HG03457 (cell line): ENCODE results near the gene SPR.
A peak's percentile ranks its signal among the peaks of the same experiment; 100 is the strongest.

Source experiments
- ATAC-seq: cut with Tn5 transposase; IDR thresholded peaks from one replicate; pipeline ENCODE4 v1.9.1; 2021; ENCODE audit warnings: moderate number of reproducible peaks; ENCODE audit not compliant: unreplicated experiment

SPR gene

GRCh38 chr2:72915320-72915906 lies 28.2 kb downstream of the SPR start:
- no peak for ATAC-seq

- ATAC-seq, result peak; percentile 46
These were observed 28.9 kb downstream of the SPR start for GRCh38 chr2:72915907-72916742.

- no peak for ATAC-seq
These were observed 29.5 kb downstream of the SPR start for GRCh38 chr2:72916743-72917137.

- ATAC-seq, result no peak
These were observed 30.1 kb downstream of the SPR start, which contains the start of gene EMX1 for GRCh38 chr2:72917138-72917876. Gene EMX1, plus strand, starts transcription at chr2:72917519. Its CDS starts 334 bp downstream, at chr2:72917853.

- no peak for ATAC-seq
These were observed 30.8 kb downstream of the SPR start for GRCh38 chr2:72917877-72918553.

- ATAC-seq, result no peak
These were observed 32.5 kb downstream of the SPR start for GRCh38 chr2:72919414-72920317.

- no peak for ATAC-seq
These were observed 33.3 kb downstream of the SPR start for GRCh38 chr2:72920318-72921087.

GRCh38 chr2:72921088-72921851 lies 34.1 kb downstream of the SPR start:
- no peak for ATAC-seq

- ATAC-seq, result no peak
These were observed 34.6 kb downstream of the SPR start for GRCh38 chr2:72921853-72922252.

GRCh38 chr2:72923833-72924352 lies 36.7 kb downstream of the SPR start:
- no peak for ATAC-seq

- no peak for ATAC-seq
These were observed 37.4 kb downstream of the SPR start for GRCh38 chr2:72924353-72925240.

- ATAC-seq, result no peak
These were observed 38.2 kb downstream of the SPR start for GRCh38 chr2:72925328-72925943.

GRCh38 chr2:72926368-72926767 lies 39.2 kb downstream of the SPR start:
- no peak for ATAC-seq

GRCh38 chr2:72926811-72927465 lies 39.7 kb downstream of the SPR start:
- ATAC-seq, result no peak

GRCh38 chr2:72927619-72928550 lies 40.7 kb downstream of the SPR start:
- ATAC-seq, result no peak
